Pons (tissue), 1 donor: ENCODE data around the gene STK24.
"Not testable (repeated sequence)": the region's sequence is repeated elsewhere in the genome, so short reads cannot be mapped to it uniquely, and the experiment has no call there.

Experiments used
- DNase-seq: peaks from one replicate; pipeline ENCODE4 v3.0.0-alpha.2; 2016; ENCODE audit warnings: low spot score

The STK24 gene

GRCh38 chr13:98434060-98434459 is 142.8 kb downstream of the STK24 start:
- no peak for DNase-seq

- no peak for DNase-seq
Observed at GRCh38 chr13:98433654-98434053, 143.3 kb downstream of the STK24 start.

- no peak for DNase-seq
Observed at GRCh38 chr13:98432638-98433037, 144.3 kb downstream of the STK24 start.

- no peak for DNase-seq
Observed at GRCh38 chr13:98429977-98430736, 146.8 kb downstream of the STK24 start.

GRCh38 chr13:98429531-98429930 is 147.4 kb downstream of the STK24 start:
- DNase-seq: no peak

GRCh38 chr13:98429081-98429480 is 147.8 kb downstream of the STK24 start:
- no peak for DNase-seq

GRCh38 chr13:98428256-98428966 is 148.5 kb downstream of the STK24 start:
- no peak for DNase-seq

- no peak for DNase-seq
Observed at GRCh38 chr13:98427331-98427995, 149.4 kb downstream of the STK24 start.

GRCh38 chr13:98423417-98423816 is 153.5 kb downstream of the STK24 start:
- DNase-seq: no peak

GRCh38 chr13:98422046-98422445 is 154.9 kb downstream of the STK24 start:
- no peak for DNase-seq

- no peak for DNase-seq
Observed at GRCh38 chr13:98420554-98421175, 156.2 kb downstream of the STK24 start.

- no peak for DNase-seq
Observed at GRCh38 chr13:98419786-98420553, 156.9 kb downstream of the STK24 start.

- DNase-seq: no peak
Observed at GRCh38 chr13:98416408-98416807, 160.5 kb downstream of the STK24 start.

- no peak for DNase-seq
Observed at GRCh38 chr13:98415326-98416070, 161.4 kb downstream of the STK24 start.

GRCh38 chr13:98413796-98414195 is 163.1 kb downstream of the STK24 start:
- DNase-seq: no peak

GRCh38 chr13:98413278-98413677 is 163.6 kb downstream of the STK24 start:
- not testable (repeated sequence) for DNase-seq

- no peak for DNase-seq
Observed at GRCh38 chr13:98411617-98412265, 165.2 kb downstream of the STK24 start.

GRCh38 chr13:98411013-98411412 is 165.9 kb downstream of the STK24 start:
- no peak for DNase-seq

- DNase-seq: no peak
Observed at GRCh38 chr13:98410612-98411011, 166.3 kb downstream of the STK24 start.

- no peak for DNase-seq
Observed at GRCh38 chr13:98409281-98409680, 167.6 kb downstream of the STK24 start.
